NCI-H2029 treated with DMSO at 0.1 percent for 48 hours (cell line): ENCODE data around the gene WASHC4.

Experiments
- DNase-seq: peaks from one replicate; lab custom pipeline; 2025; lab: John Stamatoyannopoulos, UW

WASHC4 gene

DNA sequence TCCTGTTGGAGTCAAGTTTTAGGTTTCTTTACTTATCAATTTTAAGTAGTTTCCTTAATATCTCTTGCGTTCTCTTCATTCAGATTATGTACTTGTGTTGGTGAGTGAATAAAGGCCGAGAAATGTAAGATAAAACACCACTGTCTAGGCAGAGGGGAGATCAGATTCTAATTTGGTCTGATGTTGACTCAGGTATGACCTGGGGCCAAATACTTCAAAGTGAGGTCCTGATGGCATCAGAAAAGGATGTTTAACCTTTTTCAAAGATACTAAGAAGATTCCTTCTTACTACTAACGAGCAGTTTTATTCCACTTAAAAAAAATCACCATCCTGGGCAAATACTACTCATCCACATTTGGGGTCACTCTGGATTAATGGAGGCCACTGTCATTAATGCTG lies 101.6 kb downstream of the WASHC4 start:
- DNase-seq = no peak

DNA sequence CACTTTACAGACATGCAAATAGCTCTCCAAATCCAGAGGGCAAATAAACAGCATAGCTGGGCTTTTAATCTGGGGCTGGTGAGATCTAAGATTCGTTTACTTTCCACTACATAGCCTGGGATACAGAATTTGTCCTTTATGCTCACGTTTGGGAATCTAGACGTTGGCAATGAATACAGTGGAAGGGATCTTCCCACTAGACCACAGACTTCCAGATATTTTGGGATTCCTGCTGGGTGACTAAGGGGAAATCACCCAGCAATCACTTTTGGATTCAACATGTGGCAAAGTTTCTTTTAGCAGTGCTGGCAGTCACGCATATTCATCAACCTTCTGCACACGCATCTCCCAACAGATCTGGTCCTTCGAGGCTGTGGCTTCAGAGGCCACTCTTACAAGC lies 104.9 kb downstream of the WASHC4 start:
- peak; percentile 11 for DNase-seq

DNA sequence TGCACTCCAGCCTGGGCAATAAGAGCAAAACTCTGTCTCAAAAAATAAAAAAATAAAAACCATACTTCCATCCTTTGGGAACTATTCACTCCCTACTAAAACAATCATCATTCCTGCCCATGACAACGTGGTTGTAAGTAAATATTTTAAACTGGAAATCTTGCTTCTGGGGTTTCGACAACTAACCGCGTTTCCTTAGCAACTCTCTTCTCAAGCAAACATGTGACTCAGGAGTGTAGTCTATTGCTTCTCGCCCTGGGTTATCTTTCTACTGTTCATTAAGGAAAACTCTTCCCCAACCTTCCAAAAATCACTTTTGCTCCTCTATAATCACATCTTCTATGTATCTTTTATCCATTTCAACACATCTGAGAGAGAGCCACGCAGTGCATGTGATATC lies 106.6 kb downstream of the WASHC4 start:
- no peak for DNase-seq

DNA sequence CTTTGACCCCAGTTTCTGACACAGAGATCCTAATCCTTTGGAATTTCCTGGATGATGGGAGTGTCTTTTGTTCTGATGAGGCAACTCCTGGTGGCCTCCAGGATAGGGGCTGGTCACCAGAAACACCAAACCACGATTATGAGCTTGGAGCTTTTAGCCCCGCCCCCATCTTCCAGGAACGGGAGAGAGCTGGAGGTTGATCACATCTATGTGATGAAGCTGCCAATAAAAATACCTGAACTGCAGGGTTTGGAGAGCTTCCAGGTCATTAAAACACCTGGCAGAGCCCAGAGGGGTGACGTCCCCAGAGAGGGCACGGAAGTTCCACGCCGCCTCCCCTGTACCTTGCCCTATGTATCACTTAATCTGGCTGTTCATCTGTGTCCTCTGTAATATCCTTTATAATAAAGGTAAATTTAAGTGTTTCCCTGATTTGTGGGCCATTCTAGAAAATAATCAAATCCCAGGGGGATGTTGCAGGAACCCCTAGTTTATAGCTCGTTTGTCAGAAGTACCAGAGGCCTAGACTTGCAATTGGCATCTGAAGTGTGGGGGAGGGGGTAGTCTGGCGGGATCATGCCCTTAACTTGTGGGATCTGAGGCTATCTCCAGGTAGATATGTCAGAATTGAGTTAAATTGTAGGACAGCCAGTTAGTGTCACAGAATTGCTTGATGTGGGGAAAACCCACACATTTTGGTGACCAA lies 107.3 kb downstream of the WASHC4 start:
- DNase-seq = peak; percentile 65

DNA sequence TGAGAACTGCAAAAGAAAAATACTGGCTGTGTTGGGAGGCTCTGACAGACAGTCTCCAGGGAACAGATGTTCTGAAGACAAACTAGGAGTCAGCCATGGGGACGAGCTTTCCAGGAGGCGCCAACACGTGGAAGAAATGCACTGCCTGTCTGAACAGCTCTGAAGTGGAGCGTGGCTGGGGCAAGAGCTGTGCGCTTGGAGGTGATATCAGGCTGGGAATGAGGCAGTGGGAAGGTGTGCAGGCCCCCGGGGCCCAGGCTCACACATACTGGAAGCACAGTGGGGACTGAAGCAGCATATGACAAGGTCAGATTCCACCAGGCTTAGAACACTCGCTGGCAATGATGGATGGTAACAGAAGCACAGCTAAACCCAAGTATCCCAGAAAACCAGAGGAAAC lies 110.9 kb downstream of the WASHC4 start:
- DNase-seq = no peak
